ENCODE measurements around the gene OLFML1.

Gene OLFML1

GRCh38 chr11:7533199-7534041 lies 48.1 kb downstream of the OLFML1 start:
- DNase-seq: no peak

GRCh38 chr11:7534042-7534378 lies 48.7 kb downstream of the OLFML1 start:
- no peak for DNase-seq

- DNase-seq: no peak
These were observed 50.8 kb downstream of the OLFML1 start for GRCh38 chr11:7536100-7536499.

- no peak for DNase-seq
These were observed 52.0 kb downstream of the OLFML1 start for GRCh38 chr11:7537265-7537664.

- DNase-seq: no peak
These were observed 52.7 kb downstream of the OLFML1 start for GRCh38 chr11:7538031-7538430.

- no peak for DNase-seq
These were observed 53.5 kb downstream of the OLFML1 start for GRCh38 chr11:7538466-7539454.

- no peak for DNase-seq
These were observed 55.7 kb downstream of the OLFML1 start for GRCh38 chr11:7540830-7541555.

GRCh38 chr11:7543302-7543701 lies 58.0 kb downstream of the OLFML1 start:
- no peak for DNase-seq

- DNase-seq: no peak
These were observed 58.7 kb downstream of the OLFML1 start for GRCh38 chr11:7544021-7544420.

GRCh38 chr11:7545611-7546010 lies 60.3 kb downstream of the OLFML1 start:
- no peak for DNase-seq

GRCh38 chr11:7546324-7546791 lies 61.1 kb downstream of the OLFML1 start:
- no peak for DNase-seq

- no peak for DNase-seq
These were observed 62.4 kb downstream of the OLFML1 start for GRCh38 chr11:7547687-7548086.

- no peak for DNase-seq
These were observed 63.5 kb downstream of the OLFML1 start for GRCh38 chr11:7548659-7549274.

GRCh38 chr11:7549681-7550080 lies 64.4 kb downstream of the OLFML1 start:
- DNase-seq: no peak

- no peak for DNase-seq
These were observed 66.3 kb downstream of the OLFML1 start for GRCh38 chr11:7551571-7551970.

GRCh38 chr11:7552666-7553065 lies 67.4 kb downstream of the OLFML1 start:
- no peak for DNase-seq

- DNase-seq: no peak
These were observed 69.9 kb downstream of the OLFML1 start for GRCh38 chr11:7555052-7555699.

- no peak for DNase-seq
These were observed 72.7 kb downstream of the OLFML1 start for GRCh38 chr11:7558046-7558445.

GRCh38 chr11:7559398-7560283 lies 74.3 kb downstream of the OLFML1 start:
- DNase-seq: no peak
